Dendritic cell treated with granulocyte-macrophage colony-stimulating factor and Interleukin-4, amounts not matched to agents 40 ng/mL and 50 ng/mL, for 4 days (primary cell): ENCODE measurements around the gene SLC4A9.

ENCODE experiments used
- H3K27ac Mint-ChIP-seq: one replicate; pipeline ENCODE4 v1.8.0; 2022; ENCODE audit warnings: mild to moderate bottlenecking, mixed read lengths
- H3K27me3 Mint-ChIP-seq: one replicate; pipeline ENCODE4 v1.8.0; 2022; ENCODE audit warnings: mild to moderate bottlenecking, mixed read lengths
- H3K36me3 Mint-ChIP-seq: one replicate; pipeline ENCODE4 v1.8.0; 2022; ENCODE audit warnings: low read depth, mixed read lengths
- H3K4me1 Mint-ChIP-seq: one replicate; pipeline ENCODE4 v1.8.0; 2022; ENCODE audit warnings: low read depth, mixed read lengths
- H3K4me3 Mint-ChIP-seq: one replicate; pipeline ENCODE4 v1.8.0; 2022; ENCODE audit warnings: mild to moderate bottlenecking, moderate library complexity, mixed read lengths
- H3K9me3 Mint-ChIP-seq: one replicate; pipeline ENCODE4 v1.8.0; 2022; ENCODE audit warnings: mixed read lengths
- intact Hi-C: fragments of 100-400 bp; cut with micrococcal nuclease; formaldehyde crosslinking; loops from one replicate; pipeline ENCODE4 v1.15.0; 2022

The SLC4A9 gene

DNA sequence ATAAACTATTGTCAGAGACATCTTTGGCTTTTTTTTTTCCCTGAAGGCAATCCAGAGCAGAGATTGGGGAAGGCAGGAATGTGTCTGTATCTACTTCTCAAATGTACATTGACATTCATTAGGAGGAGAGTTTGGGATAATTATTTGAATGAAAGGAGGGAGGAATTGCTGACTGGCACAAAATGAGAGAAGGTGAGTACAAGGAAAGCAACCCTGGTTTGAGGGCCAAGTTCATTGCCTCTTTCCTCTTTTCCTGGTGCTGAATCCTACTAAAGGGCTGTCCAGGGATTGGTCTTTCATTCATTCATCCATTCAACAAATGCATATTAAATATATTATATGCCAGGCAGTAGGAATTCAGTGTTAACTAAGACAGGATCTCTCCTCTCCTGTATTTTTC lies 22.9 kb downstream of the SLC4A9 start:
- intact Hi-C loops, result no loop called here
- Mint-ChIP-seq H3K4me1 (peaks cover 6% of the 10 kb centered on the region), H3K9me3 (no peaks in the 10 kb centered on the region), H3K36me3 (no peaks in the 10 kb centered on the region), H3K4me3 (no peak overlapping the region), H3K27ac (no peak overlapping the region), H3K27me3 (no peaks in the 10 kb centered on the region)

DNA sequence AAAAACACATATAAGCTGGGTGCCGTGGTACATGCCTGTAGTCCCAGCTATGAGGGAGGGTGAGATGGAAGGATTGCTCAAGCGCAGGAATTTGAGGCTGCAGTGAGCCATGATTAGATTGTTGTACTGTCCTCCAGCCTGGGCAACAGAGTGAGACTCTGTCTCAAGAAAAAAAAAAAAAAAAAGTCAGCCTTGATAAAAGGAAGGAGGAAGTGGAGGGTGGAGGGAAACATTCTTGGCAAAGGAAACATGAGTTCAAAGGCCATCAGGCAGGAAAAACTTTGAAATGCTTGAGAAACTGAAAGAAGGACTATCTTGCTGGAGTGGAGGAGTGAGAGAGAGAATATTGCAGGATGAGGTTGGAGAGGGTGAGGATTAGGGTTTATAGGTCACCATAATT lies 23.3 kb downstream of the SLC4A9 start:
- Mint-ChIP-seq H3K27ac (no peak overlapping the region), H3K4me3 (no peak overlapping the region), H3K9me3 (no peaks in the 10 kb centered on the region), H3K27me3 (no peaks in the 10 kb centered on the region), H3K4me1 (peaks cover 6% of the 10 kb centered on the region), H3K36me3 (no peaks in the 10 kb centered on the region)
- intact Hi-C loops, result no loop called here

- no peak overlapping the region for H3K27ac Mint-ChIP-seq
- peaks cover 9% of the 10 kb centered on the region for H3K36me3 Mint-ChIP-seq
- intact Hi-C loops, result no loop called here
- H3K4me1 Mint-ChIP-seq, result peaks cover 12% of the 10 kb centered on the region
- no peaks in the 10 kb centered on the region for H3K27me3 Mint-ChIP-seq
- H3K4me3 Mint-ChIP-seq, result no peak overlapping the region
- no peaks in the 10 kb centered on the region for H3K9me3 Mint-ChIP-seq
Measured at GRCh38 chr5:140388052-140388451, 28.1 kb downstream of the SLC4A9 start.

DNA sequence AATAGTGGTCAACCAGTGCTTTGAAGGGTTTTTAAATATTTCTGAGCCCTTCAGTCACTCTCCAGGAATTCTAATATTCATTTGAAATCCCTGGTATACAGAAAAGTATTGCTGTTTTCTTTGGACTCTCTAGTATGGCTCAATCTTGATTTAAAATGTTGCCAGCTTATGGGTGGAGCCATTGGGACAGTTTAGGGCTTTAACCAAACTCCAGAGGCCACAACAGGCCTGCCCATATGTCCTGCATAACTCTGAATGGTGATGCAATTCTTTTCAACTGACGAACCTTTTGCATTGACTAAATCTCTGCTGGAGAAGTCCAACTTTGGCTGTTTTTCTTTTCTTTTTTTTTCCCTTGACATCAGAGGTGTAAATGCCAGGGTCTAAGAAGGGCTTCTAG lies 31.3 kb downstream of the SLC4A9 start:
- H3K27ac Mint-ChIP-seq, result no peak overlapping the region
- H3K4me1 Mint-ChIP-seq, result peaks cover 6% of the 10 kb centered on the region
- H3K9me3 Mint-ChIP-seq, result no peaks in the 10 kb centered on the region
- peaks cover 15% of the 10 kb centered on the region for H3K36me3 Mint-ChIP-seq
- no peaks in the 10 kb centered on the region for H3K27me3 Mint-ChIP-seq
- intact Hi-C loops, result no loop called here
- no peak overlapping the region for H3K4me3 Mint-ChIP-seq

DNA sequence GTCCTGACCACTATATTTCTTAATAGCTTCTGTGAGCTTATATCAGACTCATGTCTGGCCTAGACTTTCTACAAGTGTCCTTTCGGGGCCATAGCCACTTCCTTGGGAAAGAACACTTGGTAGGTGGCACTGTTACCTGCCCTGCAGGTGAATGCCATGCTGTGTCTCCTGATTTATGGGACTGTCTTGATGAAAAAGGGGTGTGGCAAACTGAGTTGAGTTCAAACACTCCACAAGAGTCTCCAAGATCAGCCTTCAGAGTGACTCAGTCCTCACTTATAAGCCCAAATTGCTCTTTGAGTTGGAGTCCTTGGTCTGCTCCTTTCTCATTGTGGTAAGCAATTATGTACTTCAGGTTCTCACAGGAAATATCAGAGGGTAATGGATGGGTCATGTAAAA lies 31.7 kb downstream of the SLC4A9 start:
- no peaks in the 10 kb centered on the region for H3K9me3 Mint-ChIP-seq
- no peak overlapping the region for H3K4me3 Mint-ChIP-seq
- no peak overlapping the region for H3K27ac Mint-ChIP-seq
- H3K4me1 Mint-ChIP-seq, result peaks cover 6% of the 10 kb centered on the region
- no peaks in the 10 kb centered on the region for H3K27me3 Mint-ChIP-seq
- peaks cover 15% of the 10 kb centered on the region for H3K36me3 Mint-ChIP-seq
- intact Hi-C loops, result no loop called here

DNA sequence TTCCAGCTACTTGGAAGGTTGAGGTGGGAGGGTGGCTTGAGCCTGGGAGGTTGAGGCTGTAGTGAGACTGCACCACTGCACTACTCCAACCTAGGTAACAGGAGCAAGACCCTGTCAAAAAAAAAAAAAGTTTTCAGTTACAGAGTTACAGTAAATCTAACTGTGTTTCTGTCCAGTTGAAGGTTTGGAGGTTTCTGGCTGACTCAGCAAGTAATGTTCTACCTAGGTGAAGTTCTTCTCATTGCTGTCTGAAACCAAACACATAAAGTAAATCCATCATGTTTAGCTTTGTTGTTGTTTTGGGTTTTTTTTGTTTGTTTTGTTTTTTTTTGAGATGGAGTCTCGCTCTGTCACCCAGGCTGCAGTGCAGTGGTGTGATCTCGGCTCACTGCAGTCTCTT lies 33.7 kb downstream of the SLC4A9 start:
- H3K4me1 Mint-ChIP-seq, result peaks cover 6% of the 10 kb centered on the region
- H3K36me3 Mint-ChIP-seq, result peaks cover 15% of the 10 kb centered on the region
- no peaks in the 10 kb centered on the region for H3K9me3 Mint-ChIP-seq
- H3K27ac Mint-ChIP-seq, result no peak overlapping the region
- no peaks in the 10 kb centered on the region for H3K27me3 Mint-ChIP-seq
- intact Hi-C loops, result no loop called here
- H3K4me3 Mint-ChIP-seq, result no peak overlapping the region

DNA sequence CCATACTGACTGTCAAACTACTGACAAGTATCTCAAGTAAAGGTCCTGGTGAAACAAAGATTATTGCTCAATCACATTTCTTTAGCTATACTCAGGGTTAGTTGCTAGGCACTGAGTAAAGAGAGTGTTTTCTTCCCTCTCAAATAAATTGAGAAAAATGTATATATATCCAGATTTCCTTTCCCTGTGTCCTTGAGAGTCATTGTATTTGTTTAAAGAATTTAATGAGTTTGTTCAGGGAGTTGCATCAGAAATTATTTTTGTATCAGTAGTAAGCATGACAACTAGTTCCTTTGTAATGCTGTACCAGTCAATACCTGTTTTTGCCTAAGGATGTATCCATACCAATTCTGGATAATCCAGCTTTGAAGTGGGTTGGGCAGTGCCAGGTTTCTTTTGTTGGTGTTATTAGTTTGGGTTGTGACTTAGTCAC lies 38.4 kb downstream of the SLC4A9 start:
- peaks cover 3% of the 10 kb centered on the region for H3K36me3 Mint-ChIP-seq
- no peaks in the 10 kb centered on the region for H3K27me3 Mint-ChIP-seq
- H3K9me3 Mint-ChIP-seq, result no peaks in the 10 kb centered on the region
- no peak overlapping the region for H3K27ac Mint-ChIP-seq
- H3K4me1 Mint-ChIP-seq, result peaks cover 18% of the 10 kb centered on the region
- H3K4me3 Mint-ChIP-seq, result no peak overlapping the region
- intact Hi-C loops, result no loop called here

DNA sequence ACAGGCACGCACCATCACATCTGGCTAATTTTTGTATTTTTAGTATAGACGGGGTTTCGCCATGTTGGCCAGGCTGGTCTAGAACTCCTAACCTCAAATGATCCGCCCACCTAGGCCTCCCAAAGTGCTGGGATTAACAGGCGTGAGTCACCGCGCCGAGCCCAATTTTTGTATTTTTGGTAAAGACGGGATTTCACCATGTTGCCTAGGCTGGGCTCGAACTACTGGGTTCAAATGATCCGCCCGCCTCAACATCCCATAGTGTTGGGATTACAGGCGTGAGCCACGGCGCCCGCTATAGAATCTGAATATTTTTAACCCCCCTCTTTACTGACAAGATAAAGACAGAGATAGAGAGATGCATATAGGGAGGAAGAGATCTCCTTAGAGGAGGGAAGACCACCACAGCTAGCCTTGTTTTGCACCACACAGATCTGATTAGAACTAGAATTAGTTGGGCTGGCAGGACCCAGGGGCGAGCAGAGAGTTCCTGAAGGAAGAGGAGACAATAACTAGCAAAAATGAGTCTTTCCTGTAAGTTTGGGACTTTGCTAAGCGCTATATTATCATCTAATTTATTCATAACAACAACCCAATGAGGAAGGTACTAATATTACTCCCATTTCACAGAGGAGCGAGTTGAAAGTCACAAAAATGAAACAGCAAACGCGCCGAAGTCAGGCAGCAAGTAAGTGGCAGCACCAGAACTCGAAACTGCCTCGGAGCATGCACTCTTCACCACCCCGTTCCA lies 40.2 kb downstream of the SLC4A9 start:
- peaks cover 7% of the 10 kb centered on the region for H3K36me3 Mint-ChIP-seq
- no peaks in the 10 kb centered on the region for H3K27me3 Mint-ChIP-seq
- H3K4me1 Mint-ChIP-seq, result peaks cover 33% of the 10 kb centered on the region
- no peaks in the 10 kb centered on the region for H3K9me3 Mint-ChIP-seq
- no peak overlapping the region for H3K27ac Mint-ChIP-seq
- intact Hi-C loops, result loop anchor here (10.0 kb wide), 2 partner anchors 265 to 295 kb away; partner anchors contain the start of genes HARS1, HARS2 and WDR55
- H3K4me3 Mint-ChIP-seq, result no peak overlapping the region

DNA sequence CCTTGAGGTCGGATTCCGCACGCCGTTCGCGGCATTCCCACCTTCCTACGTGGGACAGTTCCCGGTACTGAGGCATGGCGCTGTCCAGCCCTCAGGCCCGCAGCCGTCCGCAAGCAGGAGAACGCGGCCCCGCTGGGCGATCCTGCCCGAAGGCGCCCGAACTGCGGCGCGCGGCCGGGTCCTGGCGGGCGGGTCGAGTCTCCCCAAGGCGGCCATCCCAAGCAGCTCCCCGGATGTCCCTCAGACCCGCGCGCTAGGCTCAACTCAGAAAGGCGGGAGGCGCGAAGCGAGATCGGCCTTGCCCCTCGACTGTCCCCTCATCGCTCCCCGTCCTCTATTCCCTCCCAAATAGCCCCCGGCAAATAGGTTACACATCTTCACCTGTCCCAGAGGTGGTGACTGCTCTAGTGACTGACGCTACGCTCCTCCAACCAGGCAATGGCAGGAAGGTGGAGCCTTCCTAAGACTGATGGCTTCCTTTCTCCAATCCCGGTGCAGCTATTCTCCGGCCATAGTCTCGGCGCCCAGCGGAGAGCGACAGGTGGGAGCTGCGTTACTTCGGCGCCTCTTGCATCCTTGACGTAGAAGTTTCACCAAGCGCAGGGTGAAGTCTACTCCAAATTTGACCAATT lies 40.9 kb downstream of the SLC4A9 start:
- H3K36me3 Mint-ChIP-seq, result peaks cover 14% of the 10 kb centered on the region
- no peaks in the 10 kb centered on the region for H3K9me3 Mint-ChIP-seq
- no peak overlapping the region for H3K4me3 Mint-ChIP-seq
- peaks cover 36% of the 10 kb centered on the region for H3K4me1 Mint-ChIP-seq
- H3K27me3 Mint-ChIP-seq, result no peaks in the 10 kb centered on the region
- no peak overlapping the region for H3K27ac Mint-ChIP-seq
- intact Hi-C loops, result loop anchor here (10.0 kb wide), 2 partner anchors 264 to 294 kb away; partner anchors contain the start of genes HARS1, HARS2 and WDR55

DNA sequence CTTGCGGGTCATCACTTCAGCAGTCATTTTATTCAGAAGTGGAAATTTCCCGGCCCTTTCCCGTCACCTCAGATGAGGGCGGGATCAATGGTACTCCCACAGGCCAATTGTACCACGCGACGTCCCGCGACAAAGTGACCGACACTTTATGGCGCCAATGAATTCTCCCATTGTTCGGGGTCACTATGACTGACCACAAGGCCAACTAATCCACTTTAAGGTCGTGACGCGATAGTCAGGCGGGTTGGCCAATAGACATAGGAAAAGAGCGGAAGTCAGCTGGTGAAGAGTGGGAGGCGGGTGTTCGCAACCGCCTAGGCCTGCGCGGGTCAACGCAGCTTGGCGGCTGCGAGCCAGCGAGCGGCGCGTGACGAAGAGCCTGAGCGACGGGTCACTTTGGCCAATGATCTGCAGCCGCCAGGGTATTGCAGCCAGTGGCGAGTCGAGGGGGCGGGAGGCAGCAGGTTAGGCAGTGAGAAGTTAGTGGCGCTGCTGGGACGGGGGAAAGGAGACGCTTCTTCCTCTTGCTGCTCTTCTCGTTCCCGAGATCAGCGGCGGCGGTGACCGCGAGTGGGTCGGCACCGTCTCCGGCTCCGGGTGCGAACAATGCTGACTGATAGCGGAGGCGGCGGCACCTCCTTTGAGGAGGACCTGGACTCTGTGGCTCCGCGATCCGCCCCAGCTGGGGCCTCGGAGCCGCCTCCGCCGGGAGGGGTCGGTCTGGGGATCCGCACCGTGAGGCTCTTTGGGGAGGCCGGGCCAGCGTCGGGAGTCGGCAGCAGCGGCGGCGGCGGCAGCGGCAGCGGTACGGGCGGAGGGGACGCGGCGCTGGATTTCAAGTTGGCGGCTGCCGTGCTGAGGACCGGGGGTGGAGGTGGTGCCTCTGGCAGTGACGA lies 41.6 kb downstream of the SLC4A9 start, which contains the start of gene ANKHD1:
TSS of gene ANKHD1 (plus strand) at position 472 of the 896 bp plus-strand sequence. CDS start at position 607, 135 bp downstream.
- Mint-ChIP-seq H3K4me3 (no peak within 1 kb of the TSS), H3K27ac (no peak within 1 kb of the TSS), H3K9me3 (no peaks in the 10 kb centered on the region), H3K36me3 (peaks cover 20% of the 10 kb centered on the region), H3K4me1 (peaks cover 36% of the 10 kb centered on the region), H3K27me3 (no peaks in the 10 kb centered on the region)
- intact Hi-C loops, result loop anchor here (10.0 kb wide), 2 partner anchors 263 to 293 kb away; partner anchors contain the start of genes HARS1, HARS2 and WDR55

GRCh38 chr5:140402258-140403074 lies 42.5 kb downstream of the SLC4A9 start:
- H3K27ac Mint-ChIP-seq, result no peak overlapping the region
- no peaks in the 10 kb centered on the region for H3K27me3 Mint-ChIP-seq
- peaks cover 24% of the 10 kb centered on the region for H3K36me3 Mint-ChIP-seq
- H3K4me3 Mint-ChIP-seq, result no peak overlapping the region
- peaks cover 39% of the 10 kb centered on the region for H3K4me1 Mint-ChIP-seq
- intact Hi-C loops, result loop anchor here (10.0 kb wide), 2 partner anchors 262 to 292 kb away; partner anchors contain the start of genes HARS1, HARS2 and WDR55
- no peaks in the 10 kb centered on the region for H3K9me3 Mint-ChIP-seq

GRCh38 chr5:140403613-140404012 lies 43.6 kb downstream of the SLC4A9 start:
- Mint-ChIP-seq H3K4me3 (no peak overlapping the region), H3K4me1 (peaks cover 43% of the 10 kb centered on the region), H3K27me3 (no peaks in the 10 kb centered on the region), H3K27ac (no peak overlapping the region), H3K9me3 (no peaks in the 10 kb centered on the region), H3K36me3 (peaks cover 29% of the 10 kb centered on the region)
- intact Hi-C loops, result loop anchor here (10.0 kb wide), 2 partner anchors 261 to 291 kb away; partner anchors contain the start of genes HARS1, HARS2 and WDR55

- H3K36me3 Mint-ChIP-seq, result peaks cover 49% of the 10 kb centered on the region
- no peaks in the 10 kb centered on the region for H3K9me3 Mint-ChIP-seq
- H3K27ac Mint-ChIP-seq, result no peak overlapping the region
- peaks cover 27% of the 10 kb centered on the region for H3K4me1 Mint-ChIP-seq
- H3K4me3 Mint-ChIP-seq, result no peak overlapping the region
- H3K27me3 Mint-ChIP-seq, result no peaks in the 10 kb centered on the region
- intact Hi-C loops, result loop anchor here (10.0 kb wide), 2 partner anchors 256 to 286 kb away; partner anchors contain the start of genes HARS1, HARS2 and WDR55
Measured at GRCh38 chr5:140408750-140409241, 48.8 kb downstream of the SLC4A9 start.
